Neural cell (in vitro differentiated cells): ENCODE data around the gene OR51V1. TPM values are rescaled to one million over a fixed set of nuclear protein-coding genes. Genes with fewer than 3 reads are reported as not detected.

Experiments used
- H2AFZ ChIP-seq: fragments of 200-600, 300-800 bp; sonication (generic), shearing (Covaris generic); 2 replicates; pipeline ENCODE4 v1.6.0; 2014; ENCODE audit warnings: low read depth, mild to moderate bottlenecking, antibody characterized with exemption, low read length, moderate library complexity
- H3F3A ChIP-seq: fragments of 200-600 bp; shearing (Covaris generic); 2 replicates; pipeline ENCODE4 v1.6.1; 2016; ENCODE audit warnings: mild to moderate bottlenecking, moderate library complexity, mixed read lengths, antibody characterized with exemption, low read length; ENCODE audit not compliant: insufficient read depth, poor library complexity, severe bottlenecking
- H3K27ac ChIP-seq: fragments of 200-600, 300-800 bp; sonication (generic), shearing (Covaris generic); 2 replicates; pipeline ENCODE4 v1.5.1; 2014; ENCODE audit warnings: mild to moderate bottlenecking, low read length, moderate library complexity
- H3K27me3 ChIP-seq: fragments of 300-800, 200-600 bp; sonication (generic), shearing (Covaris generic); 2 replicates; pipeline ENCODE4 v1.6.0; 2014; ENCODE audit warnings: mild to moderate bottlenecking, low read depth, low read length, moderate library complexity; ENCODE audit not compliant: insufficient read depth
- H3K36me3 ChIP-seq: fragments of 300-800, 200-600 bp; sonication (generic), shearing (Covaris generic); 2 replicates; pipeline ENCODE4 v1.5.1; 2014; ENCODE audit warnings: mild to moderate bottlenecking, antibody characterized with exemption, low read length, moderate library complexity; ENCODE audit not compliant: insufficient read depth
- H3K4me2 ChIP-seq: fragments of 300-800, 200-600 bp; sonication (generic), shearing (Covaris generic); 2 replicates; pipeline ENCODE4 v1.6.0; 2014; ENCODE audit warnings: mild to moderate bottlenecking, low read length
- H3K4me3 ChIP-seq: fragments of 300-800, 200-600 bp; sonication (generic), shearing (Covaris generic); 2 replicates; pipeline ENCODE4 v1.5.1; 2014; ENCODE audit warnings: mild to moderate bottlenecking, low read length, moderate library complexity
- H3K79me2 ChIP-seq: fragments of 200-600 bp; shearing (Covaris generic); replicated peaks from 2 replicates; pipeline ENCODE4 v1.6.0; 2014; ENCODE audit warnings: mild to moderate bottlenecking, low read length, moderate library complexity; ENCODE audit not compliant: insufficient read depth
- H3K9ac ChIP-seq: fragments of 300-800, 200-600 bp; sonication (generic), shearing (Covaris generic); 2 replicates; pipeline ENCODE4 v1.6.1; 2016; ENCODE audit warnings: mild to moderate bottlenecking, low read length, mixed read lengths
- H3K9me2 ChIP-seq: fragments of 200-600 bp; shearing (Covaris generic); 2 replicates; pipeline ENCODE4 v1.6.1; 2016; ENCODE audit warnings: mild to moderate bottlenecking, low read length, mixed read lengths; ENCODE audit not compliant: insufficient read depth
- H3K9me3 ChIP-seq: fragments of 200-600, 300-800 bp; sonication (generic), shearing (Covaris generic); 2 replicates; pipeline ENCODE4 v1.6.1; 2016; ENCODE audit warnings: mild to moderate bottlenecking, mixed run types, low read length, moderate library complexity, mixed read lengths
- H4K20me1 ChIP-seq: fragments of 200-600 bp; shearing (Covaris generic); 2 replicates; pipeline ENCODE4 v1.6.1; 2016; ENCODE audit warnings: mild to moderate bottlenecking, mixed run types; ENCODE audit not compliant: insufficient read depth
- CTCF ChIP-seq: fragments of 450-650 bp; IDR thresholded peaks from 2 replicates; pipeline ENCODE4 v1.5.1; 2014; ENCODE audit warnings: antibody characterized with exemption, mild to moderate bottlenecking, moderate library complexity; ENCODE audit not compliant: poor library complexity, severe bottlenecking
- EP300 ChIP-seq: fragments of 450-650 bp; conservative IDR thresholded peaks from 2 replicates; pipeline ENCODE4 v1.6.1; 2014; ENCODE audit warnings: antibody characterized with exemption, mild to moderate bottlenecking, moderate library complexity; ENCODE audit not compliant: poor library complexity, severe bottlenecking
- EZH2 ChIP-seq: fragments of 200-600, 300-800 bp; shearing (Covaris generic), sonication (generic); IDR thresholded peaks from 2 replicates; pipeline ENCODE4 v1.6.1; 2014; ENCODE audit warnings: antibody characterized with exemption, low read length, borderline replicate concordance, mild to moderate bottlenecking; ENCODE audit not compliant: insufficient read depth, poor library complexity, severe bottlenecking
- MXI1 ChIP-seq: fragments of 450-650 bp; conservative IDR thresholded peaks from 2 replicates; pipeline ENCODE4 v1.6.1; 2014; ENCODE audit warnings: antibody characterized with exemption, mild to moderate bottlenecking; ENCODE audit not compliant: poor library complexity, severe bottlenecking
- POLR2AphosphoS5 ChIP-seq: IDR thresholded peaks from 2 replicates; pipeline ENCODE4 v1.6.1; 2012
- RAD21 ChIP-seq: fragments of 450-650 bp; conservative IDR thresholded peaks from 2 replicates; pipeline ENCODE4 v1.6.1; 2014; ENCODE audit warnings: antibody characterized with exemption, mild to moderate bottlenecking, moderate library complexity
- SMC3 ChIP-seq: fragments of 450-650 bp; conservative IDR thresholded peaks from 2 replicates; pipeline ENCODE4 v1.6.1; 2014; ENCODE audit warnings: antibody characterized with exemption, mild to moderate bottlenecking, moderate library complexity; ENCODE audit not compliant: poor library complexity
- TAF1 ChIP-seq: IDR thresholded peaks from 2 replicates; pipeline ENCODE4 v1.6.1; 2012; ENCODE audit warnings: low read depth
- polyA plus RNA-seq: library from polyadenylated mRNA; depleted of rRNA; stranded (reverse); fragments of >200 nt; gene quantifications from 2 replicates; pipeline ENCODE4 v1.2.3, GENCODE V29; 2014
- TF ChIP-seq, protein P1 (sequence below): IDR thresholded peaks from 2 replicates; pipeline ENCODE4 v1.6.1; 2012; ENCODE audit warnings: borderline replicate concordance

Gene OR51V1
- polyA plus RNA-seq, 1 donor from 2014 or later = not detected

- H3K4me3 ChIP-seq = no peak overlapping the region
- no peaks in the 10 kb centered on the region for H3K36me3 ChIP-seq
- no peak overlapping the region for H3K4me2 ChIP-seq
- no peak overlapping the region for H3K27ac ChIP-seq
- no peak for TF ChIP-seq POLR2AphosphoS5
- TF ChIP-seq, protein P1, sequence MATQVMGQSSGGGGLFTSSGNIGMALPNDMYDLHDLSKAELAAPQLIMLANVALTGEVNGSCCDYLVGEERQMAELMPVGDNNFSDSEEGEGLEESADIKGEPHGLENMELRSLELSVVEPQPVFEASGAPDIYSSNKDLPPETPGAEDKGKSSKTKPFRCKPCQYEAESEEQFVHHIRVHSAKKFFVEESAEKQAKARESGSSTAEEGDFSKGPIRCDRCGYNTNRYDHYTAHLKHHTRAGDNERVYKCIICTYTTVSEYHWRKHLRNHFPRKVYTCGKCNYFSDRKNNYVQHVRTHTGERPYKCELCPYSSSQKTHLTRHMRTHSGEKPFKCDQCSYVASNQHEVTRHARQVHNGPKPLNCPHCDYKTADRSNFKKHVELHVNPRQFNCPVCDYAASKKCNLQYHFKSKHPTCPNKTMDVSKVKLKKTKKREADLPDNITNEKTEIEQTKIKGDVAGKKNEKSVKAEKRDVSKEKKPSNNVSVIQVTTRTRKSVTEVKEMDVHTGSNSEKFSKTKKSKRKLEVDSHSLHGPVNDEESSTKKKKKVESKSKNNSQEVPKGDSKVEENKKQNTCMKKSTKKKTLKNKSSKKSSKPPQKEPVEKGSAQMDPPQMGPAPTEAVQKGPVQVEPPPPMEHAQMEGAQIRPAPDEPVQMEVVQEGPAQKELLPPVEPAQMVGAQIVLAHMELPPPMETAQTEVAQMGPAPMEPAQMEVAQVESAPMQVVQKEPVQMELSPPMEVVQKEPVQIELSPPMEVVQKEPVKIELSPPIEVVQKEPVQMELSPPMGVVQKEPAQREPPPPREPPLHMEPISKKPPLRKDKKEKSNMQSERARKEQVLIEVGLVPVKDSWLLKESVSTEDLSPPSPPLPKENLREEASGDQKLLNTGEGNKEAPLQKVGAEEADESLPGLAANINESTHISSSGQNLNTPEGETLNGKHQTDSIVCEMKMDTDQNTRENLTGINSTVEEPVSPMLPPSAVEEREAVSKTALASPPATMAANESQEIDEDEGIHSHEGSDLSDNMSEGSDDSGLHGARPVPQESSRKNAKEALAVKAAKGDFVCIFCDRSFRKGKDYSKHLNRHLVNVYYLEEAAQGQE = no peak
- H3K9ac ChIP-seq = no peak overlapping the region
- no peaks in the 10 kb centered on the region for H3K79me2 ChIP-seq
- no peak overlapping the region for H2AFZ ChIP-seq
- H3K9me3 ChIP-seq = no peaks in the 10 kb centered on the region
- no peaks in the 10 kb centered on the region for H3K9me2 ChIP-seq
- H3F3A ChIP-seq = no peaks in the 10 kb centered on the region
- H4K20me1 ChIP-seq = no peaks in the 10 kb centered on the region
- no peaks in the 10 kb centered on the region for H3K27me3 ChIP-seq
Observed at GRCh38 chr11:5245155-5245554, 44.7 kb upstream of the OR51V1 start.

DNA sequence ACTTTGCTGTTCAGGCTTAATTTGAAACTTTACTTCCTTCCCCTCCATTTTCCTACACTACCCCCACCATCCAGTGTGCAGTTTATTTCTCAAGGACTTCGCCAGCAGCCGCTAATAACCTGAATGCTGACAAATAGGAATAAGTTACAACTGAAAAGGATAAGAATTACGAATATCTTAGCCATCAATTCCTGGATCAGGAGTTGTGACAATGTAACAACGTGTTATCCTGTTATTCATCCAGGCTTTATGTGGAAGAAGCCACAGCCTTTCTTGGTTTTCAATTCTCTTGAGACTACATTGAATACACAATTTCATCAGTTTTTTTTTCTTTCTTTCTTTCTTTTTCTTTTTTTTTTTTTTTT, 43.3 kb upstream of the OR51V1 start:
- Histone ChIP-seq H3K27me3 (no peaks in the 10 kb centered on the region), H3K4me3 (no peak overlapping the region), H3K4me2 (no peak overlapping the region), H3K36me3 (no peaks in the 10 kb centered on the region), H3K27ac (no peak overlapping the region), H2AFZ (no peak overlapping the region), H3K79me2 (no peaks in the 10 kb centered on the region), H4K20me1 (no peaks in the 10 kb centered on the region), H3K9me3 (no peaks in the 10 kb centered on the region), H3F3A (no peaks in the 10 kb centered on the region), H3K9me2 (no peaks in the 10 kb centered on the region), H3K9ac (no peak overlapping the region)
- TF ChIP-seq SMC3 = no peak
- no peak for TF ChIP-seq CTCF
- TF ChIP-seq POLR2AphosphoS5 = no peak
- no peak for TF ChIP-seq TAF1
- no peak for TF ChIP-seq RAD21
- TF ChIP-seq MXI1 = no peak
- no peak for TF ChIP-seq EZH2
- TF ChIP-seq EP300 = no peak
- TF ChIP-seq, protein P1 = no peak
